Measurements from ENCODE around the gene RAB35.

Gene RAB35

DNA sequence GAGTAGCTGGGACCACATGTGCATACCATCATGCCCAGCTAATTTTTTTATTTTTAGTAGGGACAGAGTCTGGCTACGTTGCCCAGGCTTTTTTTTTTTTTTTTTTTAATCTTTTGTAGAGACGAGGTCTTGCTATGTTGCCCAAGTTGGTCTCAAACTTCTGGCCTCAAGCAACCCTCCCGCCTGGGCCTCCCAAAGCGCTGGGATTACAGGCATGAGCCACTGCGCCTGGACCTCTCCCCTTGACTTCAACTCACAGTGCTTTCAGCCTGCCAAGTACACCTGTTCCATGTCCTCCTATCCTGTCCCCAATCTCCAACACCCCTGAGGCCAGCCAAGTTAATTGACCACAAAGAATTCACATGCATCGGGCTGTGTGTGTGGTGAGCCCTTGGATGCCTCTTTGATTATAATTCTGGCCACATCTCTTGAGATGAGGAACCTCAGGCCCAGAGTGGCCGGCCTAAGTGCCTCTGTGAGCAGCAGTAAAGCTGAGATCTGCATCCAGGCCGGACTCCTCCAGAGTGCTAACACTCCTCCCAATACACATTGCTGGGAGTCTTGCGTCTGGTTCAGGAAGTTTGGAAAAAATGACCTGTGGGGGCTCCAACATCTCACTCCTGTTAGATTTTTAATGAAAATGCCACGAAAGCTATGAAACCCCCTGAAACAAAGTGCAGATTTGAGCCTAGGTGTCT lies 6.8 kb downstream of the RAB35 start:
- H3K4me3 ChIP-seq (ENCODE audit: low read depth, low read length), result no peak overlapping the region

DNA sequence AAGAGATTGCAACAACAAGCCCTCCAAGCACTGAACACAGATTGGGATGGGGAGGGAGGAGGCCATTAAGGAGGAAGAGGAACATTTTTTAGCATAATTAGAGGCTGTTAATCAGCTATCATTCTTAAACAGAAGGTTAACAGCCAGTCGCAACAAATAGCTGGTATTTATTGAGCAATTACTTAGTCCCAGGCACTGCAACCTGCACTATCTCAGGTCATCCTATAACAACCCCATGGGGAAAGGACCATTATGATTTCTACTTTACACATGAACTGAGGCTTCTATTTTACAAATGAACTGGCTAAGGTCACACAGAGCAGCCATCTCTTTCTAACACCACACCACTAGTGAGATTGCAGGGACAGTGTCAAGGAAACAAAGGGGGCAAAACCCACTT lies 10.4 kb downstream of the RAB35 start:
- no peak overlapping the region for H3K4me3 ChIP-seq (ENCODE audit: low read depth, low read length)

- H3K4me3 ChIP-seq (ENCODE audit: low read depth, low read length), result no peak overlapping the region
Observed at GRCh38 chr12:120103371-120103770, 13.2 kb downstream of the RAB35 start.

DNA sequence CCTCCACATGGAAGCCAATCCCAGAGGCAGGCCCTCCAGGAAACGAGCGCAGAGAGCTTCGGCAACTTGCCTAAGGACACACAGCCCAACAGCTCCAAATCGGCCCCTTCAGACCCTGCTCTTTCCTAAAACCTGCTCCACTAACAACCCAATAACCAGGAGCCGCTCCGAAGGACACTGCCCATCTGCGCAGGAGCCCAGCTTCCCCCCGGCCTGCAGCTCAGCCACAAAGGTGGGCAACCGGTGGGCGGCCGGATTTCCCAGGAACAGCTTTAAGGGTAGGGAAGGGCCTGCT lies 13.6 kb downstream of the RAB35 start:
- no peak overlapping the region for H3K4me3 ChIP-seq (ENCODE audit: low read depth, low read length)

GRCh38 chr12:120102189-120103043 lies 14.1 kb downstream of the RAB35 start:
- H3K4me3 ChIP-seq (ENCODE audit: low read depth, low read length), result no peak overlapping the region

GRCh38 chr12:120101617-120102016 lies 14.9 kb downstream of the RAB35 start:
- no peak overlapping the region for H3K4me3 ChIP-seq (ENCODE audit: low read depth, low read length)

GRCh38 chr12:120101182-120101581 lies 15.4 kb downstream of the RAB35 start:
- H3K4me3 ChIP-seq (ENCODE audit: low read depth, low read length), result no peak overlapping the region

GRCh38 chr12:120100630-120101029 lies 15.9 kb downstream of the RAB35 start:
- H3K4me3 ChIP-seq (ENCODE audit: low read depth, low read length), result no peak overlapping the region

GRCh38 chr12:120099738-120100137 lies 16.8 kb downstream of the RAB35 start:
- H3K4me3 ChIP-seq (ENCODE audit: low read depth, low read length), result no peak overlapping the region

DNA sequence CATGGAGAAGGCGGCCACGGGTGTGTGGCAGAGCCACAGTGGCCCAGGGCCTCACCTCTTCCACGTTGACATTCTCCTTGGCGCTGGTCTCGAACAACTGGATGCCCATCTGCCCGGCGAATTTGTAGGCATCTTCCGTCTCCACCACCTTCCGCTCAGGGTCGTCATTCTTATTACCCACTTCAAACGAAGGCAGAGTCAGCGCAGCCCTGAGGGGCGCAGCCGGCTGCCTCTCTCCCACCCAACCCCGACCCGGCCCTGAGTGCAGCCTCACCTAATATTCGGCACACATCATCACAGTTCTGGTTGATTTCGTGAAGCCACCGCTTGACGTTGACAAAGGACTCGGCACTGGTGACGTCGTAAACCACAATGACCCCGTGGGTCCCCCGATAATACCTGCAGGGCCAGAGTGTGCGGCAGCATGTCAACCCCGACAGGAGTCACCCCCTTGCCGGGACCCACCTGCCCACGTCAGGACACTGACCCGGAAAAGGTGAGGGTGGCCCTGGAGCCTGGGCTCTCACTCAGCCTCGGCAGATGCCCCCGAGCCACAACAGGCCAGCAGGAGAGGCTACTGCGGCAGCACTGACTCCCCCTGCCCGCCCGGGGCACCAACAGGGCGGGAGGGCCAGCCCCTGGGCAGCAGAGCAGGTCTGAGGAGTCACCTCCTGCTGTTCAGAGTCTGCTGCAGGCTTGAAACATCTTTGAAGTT lies 17.6 kb downstream of the RAB35 start:
- no peak overlapping the region for H3K4me3 ChIP-seq (ENCODE audit: low read depth, low read length)

- no peak overlapping the region for H3K4me3 ChIP-seq (ENCODE audit: low read depth, low read length)
Observed at GRCh38 chr12:120096671-120097202, 19.8 kb downstream of the RAB35 start.

DNA sequence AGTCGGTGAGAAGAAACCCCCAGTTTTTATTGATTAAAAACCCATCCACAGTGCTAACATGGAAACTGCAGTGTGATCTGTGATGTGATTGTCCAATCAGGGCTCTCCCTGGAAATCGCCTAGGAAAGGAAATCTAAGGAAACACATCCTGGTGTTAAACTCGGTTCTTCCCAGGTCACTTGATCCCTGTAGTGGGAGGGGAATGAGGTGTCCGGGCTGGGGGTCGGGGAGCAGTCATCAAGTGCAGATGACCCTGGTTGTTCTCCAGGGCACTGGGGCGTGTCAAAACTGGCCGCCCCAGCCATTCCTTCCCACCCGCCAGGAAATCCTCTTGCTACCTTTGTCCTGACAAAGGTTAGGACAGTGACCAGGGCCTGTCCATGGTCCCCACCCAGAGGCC lies 20.8 kb downstream of the RAB35 start:
- H3K4me3 ChIP-seq (ENCODE audit: low read depth, low read length), result no peak overlapping the region

- no peak overlapping the region for H3K4me3 ChIP-seq (ENCODE audit: low read depth, low read length)
Observed at GRCh38 chr12:120095331-120095730, 21.2 kb downstream of the RAB35 start.

GRCh38 chr12:120094485-120094884 lies 22.1 kb downstream of the RAB35 start:
- no peak overlapping the region for H3K4me3 ChIP-seq (ENCODE audit: low read depth, low read length)

- no peak overlapping the region for H3K4me3 ChIP-seq (ENCODE audit: low read depth, low read length)
Observed at GRCh38 chr12:120093592-120094355, 22.8 kb downstream of the RAB35 start.

GRCh38 chr12:120093336-120093591 lies 23.3 kb downstream of the RAB35 start:
- no peak overlapping the region for H3K4me3 ChIP-seq (ENCODE audit: low read depth, low read length)

DNA sequence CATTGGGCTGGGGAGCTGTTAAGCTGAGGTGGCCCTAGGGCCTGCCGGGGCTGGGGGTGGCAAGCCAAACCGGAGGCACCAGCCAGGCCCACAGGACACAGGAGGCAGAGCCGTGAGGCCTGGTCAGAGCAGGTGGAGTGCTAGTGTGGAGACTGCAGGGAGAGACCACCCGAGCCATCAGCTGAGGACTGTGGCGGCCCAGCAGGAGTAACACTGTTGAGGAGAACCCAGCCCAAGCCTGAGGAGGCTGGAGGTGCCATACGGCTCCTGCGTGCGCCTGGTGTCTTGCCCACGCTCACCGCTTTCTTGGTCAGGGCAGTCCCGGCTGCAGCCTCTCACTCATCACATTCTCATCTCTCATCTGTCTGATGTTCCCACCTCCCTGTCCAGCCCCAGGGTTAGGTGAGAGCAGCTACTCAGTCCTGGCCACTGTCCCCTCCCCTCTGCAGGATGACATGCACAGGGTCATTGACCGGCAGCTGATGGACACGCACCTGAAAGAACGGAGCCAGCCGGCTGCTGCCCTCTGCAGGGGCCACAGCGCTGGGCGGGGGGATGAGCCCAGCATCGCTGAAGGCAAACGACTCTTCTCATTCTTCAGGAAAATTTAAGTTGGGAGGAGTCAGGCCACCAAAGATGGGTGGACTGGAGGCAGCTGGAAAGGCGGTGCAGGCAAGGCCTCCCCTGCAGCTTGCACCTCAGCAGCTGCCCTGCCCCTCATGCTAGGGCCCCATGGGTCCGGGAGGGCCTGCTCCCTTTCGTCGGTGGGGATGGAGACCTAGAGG lies 23.8 kb downstream of the RAB35 start:
- H3K4me3 ChIP-seq (ENCODE audit: low read depth, low read length), result no peak overlapping the region

GRCh38 chr12:120091371-120092090 lies 25.0 kb downstream of the RAB35 start:
- no peak overlapping the region for H3K4me3 ChIP-seq (ENCODE audit: low read depth, low read length)

GRCh38 chr12:120090626-120091295 lies 25.8 kb downstream of the RAB35 start:
- H3K4me3 ChIP-seq (ENCODE audit: low read depth, low read length), result no peak overlapping the region

All from iPS-11a (cell line).